D341Med (cell line): ENCODE results near the gene NUP50.
A peak's percentile ranks its signal among the peaks of the same experiment; 100 is the strongest.
"Not testable (repeated sequence)": the region's sequence is repeated elsewhere in the genome, so short reads cannot be mapped to it uniquely, and the experiment has no call there.

Source experiments
- DNase-seq: peaks from one replicate; pipeline ENCODE4 v3.0.0; 2012; ENCODE audit warnings: low spot score

Gene NUP50

DNA sequence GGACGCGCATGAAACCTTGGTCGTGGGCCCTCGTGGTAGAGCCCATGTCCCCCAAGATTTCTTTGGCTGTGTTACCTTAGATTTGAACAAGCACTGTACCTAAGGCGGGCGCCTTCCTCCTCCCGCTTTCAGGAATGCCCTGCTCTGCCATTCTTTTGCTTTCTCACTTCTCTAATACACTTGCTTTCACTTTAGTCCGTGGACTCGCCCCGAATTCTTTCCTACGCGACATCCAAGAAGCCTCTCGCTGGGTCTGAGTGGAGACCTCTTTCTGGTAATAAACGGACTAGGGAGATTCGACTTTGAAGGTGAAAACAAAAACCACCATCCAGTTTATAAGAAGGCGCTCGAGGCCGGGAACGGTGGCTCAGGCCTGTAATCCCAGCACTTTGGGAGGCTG lies 1.2 kb upstream of the NUP50 start:
- DNase-seq, result no peak

DNA sequence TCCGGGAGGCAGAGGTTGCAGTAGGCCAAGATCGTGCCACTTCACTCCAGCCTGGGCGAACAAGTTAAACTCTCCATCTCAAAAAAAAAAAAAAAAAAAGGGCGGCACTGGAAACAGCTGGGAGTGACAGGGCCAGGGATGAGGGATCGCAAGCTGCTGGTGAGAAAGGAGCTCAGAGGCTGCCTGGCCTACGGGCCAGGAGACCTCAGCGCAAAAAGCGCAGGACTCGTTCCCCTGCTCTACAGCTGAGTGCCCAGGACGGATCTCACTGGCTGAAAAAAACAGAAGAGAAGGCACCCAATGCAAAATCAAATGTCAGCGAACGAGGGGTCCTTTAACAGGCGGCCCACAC lies 650 bp upstream of the NUP50 start:
- peak; percentile 63 for DNase-seq

DNA sequence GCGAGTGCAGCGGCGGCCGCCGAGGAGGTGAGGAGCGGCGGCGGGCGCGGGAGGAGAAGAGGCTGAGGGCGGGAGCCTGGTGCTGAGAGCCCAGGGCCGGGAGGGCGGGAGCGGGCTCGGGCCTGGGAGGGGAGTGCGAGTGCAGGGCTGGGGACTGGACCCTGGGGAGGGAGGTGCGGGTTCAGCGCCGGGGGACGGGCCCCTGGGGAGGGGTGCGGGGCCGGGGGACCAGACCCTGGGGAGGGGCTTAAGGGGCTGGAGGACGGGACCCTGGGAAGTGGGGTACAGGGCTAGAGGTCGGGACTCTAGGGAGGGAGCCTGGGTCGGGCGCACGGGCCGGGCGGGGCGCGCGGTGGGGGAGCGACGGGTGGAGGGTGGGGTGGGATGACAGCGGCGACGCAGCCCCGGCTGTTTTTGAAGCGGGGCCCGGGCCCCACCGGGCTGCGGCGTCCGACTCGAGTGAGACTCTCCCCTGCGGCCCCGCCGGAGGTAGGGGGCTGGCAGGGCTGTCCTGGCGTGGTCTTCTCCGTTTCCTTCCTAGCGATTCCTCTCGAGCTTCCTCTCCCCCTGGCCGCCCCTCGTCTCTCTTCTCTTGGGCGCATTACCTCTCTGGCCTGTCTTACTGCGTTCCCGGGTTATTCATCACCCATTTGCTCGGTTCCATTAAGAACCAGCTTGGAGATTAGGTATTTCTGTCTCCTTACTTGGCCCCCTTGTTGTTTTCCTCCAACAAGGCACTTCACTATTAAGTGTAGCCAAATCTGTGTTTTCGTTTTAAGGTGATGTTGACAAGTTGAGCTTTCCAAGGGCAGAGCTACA lies 754 bp downstream of the NUP50 start:
- peak; percentile 72 for DNase-seq

DNA sequence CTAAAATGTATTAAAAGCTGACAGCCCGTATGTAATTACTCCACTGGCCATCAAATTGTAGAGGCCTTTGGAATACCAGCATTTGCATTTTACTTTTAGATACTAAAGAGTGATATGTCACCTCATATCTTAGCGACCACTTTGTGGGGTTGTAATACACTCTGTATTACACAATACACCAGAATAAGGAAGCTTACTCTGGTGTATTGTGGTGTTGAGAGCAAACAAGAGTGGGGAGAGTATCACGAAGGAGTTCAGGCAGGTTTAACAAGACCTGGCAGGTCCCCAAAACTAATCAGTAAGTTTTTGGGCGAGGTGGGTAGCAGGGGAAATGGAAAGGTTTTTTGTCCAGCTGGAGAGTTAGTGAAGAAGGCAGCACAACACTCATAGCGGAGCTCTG lies 3.2 kb downstream of the NUP50 start:
- no peak for DNase-seq

DNA sequence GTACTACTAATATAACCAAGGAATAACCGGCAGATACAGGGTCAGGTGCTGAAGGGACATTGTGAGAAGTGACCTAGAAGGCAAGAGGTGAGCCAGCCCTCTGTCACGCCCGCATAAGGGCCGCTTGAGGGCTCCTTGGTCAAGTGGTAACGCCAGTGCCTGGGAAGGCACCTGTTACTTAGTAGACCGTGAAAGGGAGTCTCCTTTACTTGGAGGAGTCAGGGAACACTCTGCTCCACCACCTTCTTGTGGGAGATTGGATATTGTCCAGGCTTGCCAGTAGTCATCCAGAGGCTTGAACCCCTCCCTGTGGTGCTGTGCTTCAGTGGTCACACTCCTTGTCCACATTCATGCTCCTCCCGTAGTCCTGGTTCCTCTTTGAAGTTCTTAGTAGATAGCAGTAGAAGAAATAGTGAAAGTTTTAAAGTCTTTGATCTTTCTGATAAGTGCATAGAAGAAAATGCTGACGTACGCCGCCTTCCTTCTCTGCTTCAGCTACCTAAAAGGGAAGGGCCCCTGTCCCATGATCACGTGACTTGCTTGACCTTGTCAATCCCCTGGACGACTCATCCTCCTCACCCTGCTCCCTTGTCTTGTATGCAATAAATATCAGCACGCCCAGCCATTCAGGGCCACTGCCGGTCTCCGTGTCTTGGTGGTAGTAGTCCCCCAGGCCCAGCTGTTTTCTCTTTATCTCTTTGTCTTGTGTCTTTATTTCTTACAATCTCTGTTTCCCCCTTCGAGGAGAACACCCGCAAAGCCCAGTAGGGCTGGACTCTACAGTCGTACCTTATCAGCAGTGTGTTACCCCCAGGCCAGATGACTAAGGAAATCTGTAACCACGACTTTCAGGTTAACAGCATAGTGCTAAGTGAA lies 6.1 kb downstream of the NUP50 start:
- no peak for DNase-seq

DNA sequence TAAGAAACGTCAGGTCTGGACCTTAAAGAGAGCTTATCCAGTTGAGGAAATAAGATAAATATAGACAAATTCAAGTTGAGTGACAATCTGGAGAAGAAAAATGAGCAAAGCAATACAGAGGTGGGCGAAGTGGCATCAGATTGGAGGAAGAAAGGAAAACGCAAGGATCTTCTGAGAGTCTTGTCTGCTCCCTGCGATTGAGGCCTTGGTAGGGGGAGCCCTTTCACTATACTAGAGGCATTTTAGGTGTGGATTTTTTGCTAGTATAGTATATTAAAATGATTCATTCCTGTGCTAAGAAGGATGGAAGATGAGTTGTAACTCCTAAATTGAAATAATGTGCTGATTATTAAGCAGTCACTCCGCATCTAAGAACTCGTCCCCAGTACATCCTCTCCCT lies 8.1 kb downstream of the NUP50 start:
- DNase-seq, result no peak

DNA sequence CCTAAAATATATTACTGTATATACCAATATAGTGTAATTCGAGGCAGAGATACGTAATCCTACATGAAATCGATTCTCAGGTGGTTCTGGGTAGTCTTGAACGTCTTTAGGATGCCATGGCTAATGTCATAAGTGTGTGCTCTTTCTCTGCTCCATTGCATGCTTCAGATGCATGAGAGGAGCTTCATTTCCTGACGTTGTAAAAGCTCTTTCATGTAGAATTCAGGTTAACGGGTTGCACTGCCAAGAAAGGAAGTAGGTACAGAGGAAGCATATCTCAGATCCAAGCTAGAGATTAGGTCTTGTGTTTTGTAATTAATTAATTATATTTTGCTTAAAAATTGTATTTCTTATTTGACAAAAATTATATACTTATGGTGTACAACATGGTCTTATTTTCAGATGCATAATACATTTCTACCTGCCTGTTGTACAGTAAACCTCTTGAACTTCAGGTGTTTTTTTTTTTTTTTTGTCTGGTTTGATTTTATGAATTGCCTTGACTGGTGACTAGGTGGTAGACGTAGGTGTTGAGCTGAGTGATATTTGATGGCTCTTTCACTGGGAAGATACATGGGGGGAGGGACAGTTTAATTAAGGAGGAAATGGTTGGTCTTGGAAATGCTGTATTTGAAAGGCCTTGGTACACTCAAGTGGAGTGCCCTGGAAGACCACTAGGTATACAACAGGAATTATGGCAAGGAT lies 9.3 kb downstream of the NUP50 start:
- DNase-seq, result no peak

DNA sequence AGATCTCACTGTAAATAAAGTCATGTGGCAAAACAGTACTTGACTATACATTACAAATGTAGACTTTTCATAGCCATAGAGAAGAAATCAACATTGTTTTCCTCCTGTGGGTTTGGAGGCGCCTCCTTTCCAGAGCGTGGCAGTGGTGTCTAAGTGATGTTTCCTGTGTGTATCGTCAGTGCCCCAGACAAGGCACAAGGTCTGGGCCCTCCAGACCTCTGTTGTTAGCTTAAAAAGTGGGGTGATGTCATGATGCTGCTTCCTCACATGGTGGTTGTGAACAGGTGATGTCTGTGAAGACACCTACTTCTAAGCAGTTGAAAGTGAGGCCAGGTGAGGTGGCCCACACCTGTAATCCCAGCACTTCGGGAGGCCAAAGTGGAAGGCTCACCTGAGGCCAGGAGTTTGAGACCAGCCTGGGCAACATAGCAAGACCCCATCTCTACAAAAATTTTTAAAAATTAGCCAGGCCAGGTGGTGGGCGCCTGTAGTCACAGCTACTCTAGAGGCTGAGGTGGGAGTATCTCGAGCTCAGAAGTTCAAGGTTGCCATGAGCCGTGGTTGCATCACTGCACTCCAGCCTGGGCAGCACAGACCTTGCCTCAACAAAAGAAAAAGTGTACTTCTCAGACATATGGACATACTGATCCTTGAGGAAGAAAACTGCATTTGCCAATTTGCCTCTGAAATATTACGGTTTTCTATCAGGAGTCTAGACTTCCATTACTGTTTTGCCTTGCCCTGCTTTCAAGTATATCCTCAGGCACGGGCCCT lies 15.7 kb downstream of the NUP50 start:
- no peak for DNase-seq

DNA sequence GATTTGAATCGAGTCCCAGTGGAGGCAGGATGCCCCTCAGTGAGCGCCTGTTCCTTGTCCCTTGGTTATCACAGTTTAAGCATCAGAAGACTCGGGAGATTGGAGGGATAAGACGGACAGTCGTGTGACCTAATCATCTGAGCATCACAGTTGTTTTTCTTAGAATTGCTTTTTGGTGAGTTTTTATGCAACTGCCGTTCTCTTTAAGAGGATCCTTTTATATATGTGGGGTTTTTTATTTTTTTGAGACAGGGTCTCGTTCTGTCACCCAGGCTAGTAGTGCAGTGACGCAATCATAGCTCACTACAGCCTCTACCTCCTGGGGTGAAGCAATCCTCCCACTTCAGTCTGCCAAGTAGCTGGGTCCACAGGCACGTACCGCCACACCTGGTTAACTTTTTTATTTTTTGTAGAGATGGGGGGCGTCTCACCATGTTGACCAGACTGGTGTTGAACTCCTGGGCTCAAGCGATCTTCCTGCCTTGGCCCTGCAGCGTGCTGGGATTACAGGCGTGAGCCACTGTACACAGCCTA lies 16.5 kb downstream of the NUP50 start:
- no peak for DNase-seq

DNA sequence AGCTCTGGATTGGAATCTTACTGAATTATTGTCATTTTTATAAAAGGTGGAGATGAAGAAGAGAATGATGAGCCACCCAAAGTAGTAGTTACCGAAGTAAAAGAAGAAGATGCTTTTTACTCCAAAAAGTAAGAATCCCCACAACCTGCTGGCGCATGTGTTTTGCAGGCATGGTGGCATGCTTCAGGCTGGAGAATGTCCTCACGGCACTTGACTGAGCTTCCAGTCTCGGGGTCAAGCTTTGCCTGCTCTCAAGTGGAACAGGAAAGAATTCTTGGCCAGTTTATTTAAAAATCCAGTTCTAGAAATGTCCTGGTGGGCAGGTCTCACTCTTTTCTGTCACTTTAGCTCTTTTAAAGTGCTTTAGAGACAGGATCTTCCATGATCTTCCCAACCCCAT lies 17.5 kb downstream of the NUP50 start:
- no peak for DNase-seq

DNA sequence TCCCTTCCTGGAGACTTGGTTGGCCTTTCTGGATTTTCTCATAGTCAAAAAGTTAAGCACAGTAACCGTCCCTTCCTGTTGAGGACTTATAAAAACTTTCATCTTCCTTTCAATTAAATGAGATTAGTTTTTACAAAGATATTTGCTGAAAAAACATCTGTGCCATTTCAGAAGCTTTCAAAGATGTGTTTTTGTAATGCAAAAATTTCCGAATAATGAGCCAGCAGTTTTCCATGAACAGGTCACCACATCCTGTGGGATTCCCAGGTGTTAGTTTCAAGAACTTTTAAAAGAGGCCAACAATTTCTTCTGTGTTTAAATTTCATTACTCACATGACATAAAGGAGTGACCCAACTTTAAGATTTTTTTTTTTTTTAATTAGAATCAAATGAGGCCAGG lies 18.0 kb downstream of the NUP50 start:
- no peak for DNase-seq

DNA sequence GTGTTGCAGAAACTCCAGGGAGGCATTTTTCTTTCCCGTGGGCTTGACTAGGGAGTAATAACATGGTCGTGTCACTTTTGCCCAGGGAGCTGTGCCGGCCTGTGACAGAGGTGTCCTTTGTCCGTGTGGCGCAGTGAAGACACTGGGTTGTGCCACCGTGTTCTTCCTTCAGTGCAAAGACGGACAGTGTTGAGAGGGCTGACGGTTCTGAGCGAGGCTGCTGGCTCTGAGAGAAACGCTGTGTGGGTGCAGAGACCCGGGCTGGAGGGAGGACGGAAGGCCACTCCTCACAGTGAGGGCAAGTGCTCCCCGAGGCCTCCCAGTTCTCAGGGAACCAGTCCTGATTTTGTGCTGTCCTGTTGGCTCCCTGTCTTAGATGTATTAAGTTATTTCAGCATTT lies 20.2 kb downstream of the NUP50 start:
- no peak for DNase-seq

DNA sequence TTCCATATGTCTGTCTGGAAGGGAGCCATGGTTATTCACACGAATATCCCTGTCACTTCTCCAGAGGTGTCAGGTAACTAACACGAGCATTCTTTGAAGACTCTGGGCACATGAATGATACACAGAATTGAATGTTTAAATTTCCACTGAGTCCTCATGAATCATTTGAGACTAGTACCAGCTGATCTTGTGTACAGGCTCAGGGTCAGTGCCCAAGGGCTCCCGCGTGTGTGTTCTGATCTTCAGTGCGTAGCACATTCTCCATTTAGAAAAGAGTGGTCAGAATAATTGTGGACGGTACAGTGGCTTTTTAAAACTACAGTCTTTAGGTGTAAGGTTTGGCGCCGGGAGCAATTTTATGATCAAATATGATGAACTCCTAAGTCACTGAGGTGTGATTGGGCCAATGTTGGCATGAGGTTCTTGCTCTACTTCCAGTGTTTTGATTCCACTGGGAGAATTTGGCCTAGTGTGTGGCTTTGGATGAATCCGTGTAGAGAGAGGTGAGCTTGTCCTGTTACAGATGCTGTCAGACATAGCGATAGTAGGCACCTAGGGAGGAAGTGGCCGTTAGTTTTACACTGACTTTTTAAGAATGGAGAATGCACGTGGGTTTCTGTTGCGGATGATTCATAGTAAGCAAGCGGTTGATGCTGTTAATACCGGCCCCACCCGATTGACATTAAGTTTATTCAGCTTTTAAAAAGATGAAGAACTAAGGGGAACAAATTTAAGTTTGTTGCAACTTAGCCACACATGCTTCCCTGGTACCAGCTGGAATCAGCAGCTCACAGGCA lies 22.2 kb downstream of the NUP50 start:
- DNase-seq, result no peak

DNA sequence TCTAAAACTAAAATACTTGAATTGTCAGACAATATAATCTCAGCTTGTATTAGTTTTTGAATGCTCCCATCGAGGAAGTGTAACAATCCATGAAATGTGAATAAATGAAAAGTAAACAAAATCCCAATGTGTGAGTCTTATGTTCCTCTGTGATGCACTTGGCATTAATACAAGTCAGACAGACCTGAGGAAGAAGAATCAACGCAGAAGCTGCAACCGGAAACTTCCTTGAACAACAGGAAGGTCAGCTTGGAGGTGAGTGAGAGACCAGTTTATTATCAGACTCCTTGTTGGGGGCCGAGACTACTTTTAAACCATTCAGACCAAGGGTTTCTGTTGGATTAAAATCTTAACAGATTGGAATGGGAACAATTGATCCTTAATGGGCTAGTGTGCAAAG lies 24.2 kb downstream of the NUP50 start:
- no peak for DNase-seq

DNA sequence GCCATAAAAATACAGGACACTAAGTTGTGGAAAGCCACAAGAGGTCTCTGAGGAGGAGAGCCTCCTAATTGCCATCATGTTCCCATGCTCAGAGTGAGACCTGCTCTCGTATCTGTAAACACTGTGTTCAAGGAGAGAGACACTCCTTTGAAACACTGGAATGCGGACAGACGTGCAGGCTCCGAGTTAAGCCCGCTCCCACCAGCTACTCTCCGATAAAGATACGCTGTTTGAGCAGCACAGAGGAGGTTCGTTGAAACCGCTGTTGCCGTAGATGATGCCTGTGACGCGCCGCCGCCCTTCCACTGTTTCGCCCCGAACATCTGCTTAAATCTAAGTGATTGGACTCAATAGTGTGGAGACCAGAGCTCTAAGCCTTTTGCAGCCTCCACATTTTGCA lies 25.1 kb downstream of the NUP50 start:
- no peak for DNase-seq

DNA sequence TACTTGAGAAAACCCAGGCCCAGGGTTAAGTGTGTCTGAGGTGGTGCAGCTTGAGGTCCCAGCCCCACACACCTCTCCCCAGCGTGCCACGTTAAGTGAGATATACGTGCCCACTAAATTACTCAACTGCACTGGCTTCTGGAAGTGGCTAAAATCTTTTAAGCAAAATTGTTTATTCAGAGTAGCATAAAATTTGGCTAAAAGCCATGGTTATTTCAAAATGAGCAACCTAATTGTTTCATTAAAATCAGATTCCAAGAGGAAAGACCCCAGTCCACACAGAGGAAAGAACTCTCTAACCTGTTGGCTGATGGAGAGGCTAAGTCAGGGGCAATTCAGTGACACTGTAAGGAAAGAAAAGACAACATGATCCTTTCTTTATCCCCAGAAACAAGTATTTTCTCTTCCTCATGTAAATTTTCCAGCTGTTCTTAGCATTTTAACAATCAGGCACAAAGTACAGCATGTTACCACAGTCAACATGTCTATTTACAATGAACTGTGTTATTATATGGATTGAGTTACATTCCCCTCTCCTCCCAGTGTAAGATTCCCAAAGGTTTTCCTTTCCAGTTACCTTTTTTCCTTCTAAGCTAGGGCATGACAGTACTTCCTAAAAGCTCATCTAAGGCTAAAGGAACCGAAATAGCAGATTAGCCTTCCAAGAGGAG lies 26.6 kb downstream of the NUP50 start:
- no peak for DNase-seq

DNA sequence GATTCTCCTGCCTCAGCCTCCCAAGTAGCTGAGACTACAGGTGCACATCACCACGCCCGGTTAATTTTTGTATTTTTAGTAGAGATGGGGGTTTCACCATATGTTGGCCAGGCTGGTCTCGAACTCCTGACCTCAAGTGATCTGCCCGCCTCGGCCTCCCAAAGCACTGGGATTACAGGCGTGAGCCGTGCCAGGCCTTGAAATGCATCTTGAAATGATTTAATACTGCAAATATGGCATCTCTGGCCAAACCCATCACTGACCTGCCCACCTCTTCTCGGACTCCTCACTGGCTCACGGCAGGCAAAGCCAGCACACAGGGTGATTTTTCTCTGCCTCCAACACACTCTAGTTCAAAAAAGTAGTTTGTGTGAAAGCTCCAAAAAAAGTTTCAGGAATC lies 28.0 kb downstream of the NUP50 start:
- DNase-seq, result not testable (repeated sequence)

DNA sequence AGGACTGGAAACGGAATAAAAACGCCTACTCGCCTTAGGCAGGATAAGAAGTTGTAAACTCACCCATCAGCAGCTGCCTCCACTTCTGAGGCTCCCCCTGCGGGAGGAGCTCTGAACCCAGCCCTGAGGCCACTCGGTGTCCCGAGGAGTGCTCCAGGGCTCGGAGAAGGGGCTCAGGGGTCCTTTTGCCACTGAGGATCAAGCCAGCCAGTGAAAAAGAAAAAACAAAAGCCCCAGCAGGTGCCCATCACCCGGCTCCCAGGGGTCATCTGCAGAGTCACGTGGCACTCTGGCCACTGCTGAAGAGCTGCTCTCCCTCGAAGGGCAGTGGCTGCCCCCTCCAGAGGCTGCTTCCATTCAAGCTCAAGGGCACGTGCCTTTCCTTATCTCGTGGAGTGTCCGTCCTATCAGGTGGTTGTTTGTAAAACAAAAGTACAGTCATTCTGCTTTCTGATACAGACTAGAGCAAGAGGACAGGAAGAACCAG lies 29.0 kb downstream of the NUP50 start:
- DNase-seq, result no peak

DNA sequence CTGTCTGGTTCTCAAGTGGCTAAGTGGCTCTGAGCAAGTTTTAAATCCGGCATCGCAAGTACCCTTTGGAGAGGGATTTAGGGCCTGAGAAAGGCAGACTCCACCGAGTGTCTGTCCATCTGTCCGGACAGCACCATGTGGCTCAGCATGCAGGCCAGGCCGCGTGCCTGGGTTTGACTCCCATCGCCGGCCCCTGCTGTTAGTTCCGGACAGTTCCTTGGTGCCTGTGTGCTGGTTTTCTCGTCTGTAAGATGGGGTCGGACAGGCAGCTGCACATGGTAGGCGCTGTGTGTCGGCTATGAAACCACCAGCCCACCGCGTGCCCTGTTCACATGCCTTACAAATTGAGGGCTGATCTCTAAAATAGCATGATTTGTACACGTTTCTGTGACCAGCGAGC lies 31.0 kb downstream of the NUP50 start:
- DNase-seq, result no peak

DNA sequence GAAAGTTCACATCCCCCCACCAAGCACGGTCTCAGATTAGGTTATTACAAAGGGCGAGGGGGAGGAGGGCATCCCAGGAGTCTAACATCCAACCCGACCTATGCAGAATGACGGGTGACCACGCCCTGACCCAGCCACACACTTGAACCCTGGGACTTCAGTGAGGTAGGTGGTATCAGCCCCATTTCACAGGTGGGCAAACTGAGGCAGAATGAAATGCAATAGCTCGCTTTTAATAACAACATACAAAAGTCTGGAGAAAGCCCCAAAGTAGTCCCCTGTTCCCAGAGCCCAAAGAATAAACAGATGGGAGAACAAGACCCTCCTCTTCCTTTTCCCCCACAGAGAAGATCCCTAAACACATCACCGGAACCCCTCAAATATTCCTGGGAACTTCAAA lies 31.9 kb downstream of the NUP50 start:
- no peak for DNase-seq
